ENCODE data around the gene ZSWIM6. TPM values are rescaled to one million over a fixed set of nuclear protein-coding genes. Genes with fewer than 3 reads are reported as not detected.
A peak's percentile ranks its signal among the peaks of the same experiment; 100 is the strongest.

Gene ZSWIM6
- total RNA-seq, 4 donors from 2014 or later, result 13.3 to 19.4 (median 16.0) TPM

DNA sequence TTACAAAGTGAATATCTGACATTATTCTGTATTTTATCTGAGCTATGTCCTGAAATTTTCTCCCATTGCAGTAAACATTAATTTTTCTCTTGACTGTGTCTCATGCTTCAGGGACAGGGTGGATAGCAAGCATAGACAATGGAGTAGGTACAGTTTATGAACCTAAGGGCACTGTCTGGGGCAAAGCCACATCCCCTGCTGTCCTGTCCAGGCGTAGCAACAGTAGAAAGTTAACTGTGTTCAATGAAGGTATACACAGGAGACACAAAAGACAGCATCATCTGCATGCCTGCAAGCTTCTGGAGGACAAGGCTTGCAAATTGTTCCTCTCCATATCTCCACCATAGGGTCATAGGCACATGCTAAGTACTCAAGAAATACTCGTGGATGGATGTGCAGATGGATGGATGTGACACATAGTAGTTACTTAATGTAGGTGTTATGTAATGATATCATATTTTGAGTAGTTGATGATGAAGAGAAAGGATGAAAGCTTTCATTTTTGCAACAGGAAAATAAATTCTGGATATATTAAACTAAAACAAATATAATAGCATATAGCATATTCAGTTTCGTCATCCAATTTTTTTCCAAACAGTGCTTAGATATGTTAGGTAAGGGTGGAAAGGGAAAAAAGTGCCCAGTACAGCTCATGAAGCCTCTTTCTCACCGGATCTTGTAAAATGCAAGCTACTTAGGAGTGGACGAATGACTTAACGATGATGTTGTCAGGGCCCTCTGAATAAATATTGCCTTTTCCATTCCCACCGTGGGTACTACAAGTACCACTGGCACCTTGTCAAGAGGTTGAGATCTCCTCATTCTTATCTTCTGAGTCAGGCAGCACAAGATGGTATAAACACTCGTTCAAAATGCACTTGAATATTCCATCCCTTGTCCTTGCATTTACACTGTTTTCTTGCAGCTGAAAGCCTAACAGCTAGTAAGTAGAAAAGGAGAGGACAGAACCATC lies 19.9 kb upstream of the ZSWIM6 start:
- no peaks in the 10 kb centered on the region for H3K36me3 ChIP-seq
- no peak overlapping the region for H3K4me3 ChIP-seq
- H3K27ac ChIP-seq, result no peak overlapping the region
- no peaks in the 10 kb centered on the region for H3K9me3 ChIP-seq
- TF ChIP-seq POLR2A (IDR thresholded peaks at IDR 0.05), result no peak
- TF ChIP-seq, protein P1, sequence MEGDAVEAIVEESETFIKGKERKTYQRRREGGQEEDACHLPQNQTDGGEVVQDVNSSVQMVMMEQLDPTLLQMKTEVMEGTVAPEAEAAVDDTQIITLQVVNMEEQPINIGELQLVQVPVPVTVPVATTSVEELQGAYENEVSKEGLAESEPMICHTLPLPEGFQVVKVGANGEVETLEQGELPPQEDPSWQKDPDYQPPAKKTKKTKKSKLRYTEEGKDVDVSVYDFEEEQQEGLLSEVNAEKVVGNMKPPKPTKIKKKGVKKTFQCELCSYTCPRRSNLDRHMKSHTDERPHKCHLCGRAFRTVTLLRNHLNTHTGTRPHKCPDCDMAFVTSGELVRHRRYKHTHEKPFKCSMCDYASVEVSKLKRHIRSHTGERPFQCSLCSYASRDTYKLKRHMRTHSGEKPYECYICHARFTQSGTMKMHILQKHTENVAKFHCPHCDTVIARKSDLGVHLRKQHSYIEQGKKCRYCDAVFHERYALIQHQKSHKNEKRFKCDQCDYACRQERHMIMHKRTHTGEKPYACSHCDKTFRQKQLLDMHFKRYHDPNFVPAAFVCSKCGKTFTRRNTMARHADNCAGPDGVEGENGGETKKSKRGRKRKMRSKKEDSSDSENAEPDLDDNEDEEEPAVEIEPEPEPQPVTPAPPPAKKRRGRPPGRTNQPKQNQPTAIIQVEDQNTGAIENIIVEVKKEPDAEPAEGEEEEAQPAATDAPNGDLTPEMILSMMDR (IDR thresholded peaks at IDR 0.05), result no peak
- peaks cover 0 to 5% (median 0%) of the 10 kb centered on the region in 4 donors for H3K4me1 ChIP-seq
- DNase-seq, result no peak
- H3K27me3 ChIP-seq, result no peaks in the 10 kb centered on the region

DNA sequence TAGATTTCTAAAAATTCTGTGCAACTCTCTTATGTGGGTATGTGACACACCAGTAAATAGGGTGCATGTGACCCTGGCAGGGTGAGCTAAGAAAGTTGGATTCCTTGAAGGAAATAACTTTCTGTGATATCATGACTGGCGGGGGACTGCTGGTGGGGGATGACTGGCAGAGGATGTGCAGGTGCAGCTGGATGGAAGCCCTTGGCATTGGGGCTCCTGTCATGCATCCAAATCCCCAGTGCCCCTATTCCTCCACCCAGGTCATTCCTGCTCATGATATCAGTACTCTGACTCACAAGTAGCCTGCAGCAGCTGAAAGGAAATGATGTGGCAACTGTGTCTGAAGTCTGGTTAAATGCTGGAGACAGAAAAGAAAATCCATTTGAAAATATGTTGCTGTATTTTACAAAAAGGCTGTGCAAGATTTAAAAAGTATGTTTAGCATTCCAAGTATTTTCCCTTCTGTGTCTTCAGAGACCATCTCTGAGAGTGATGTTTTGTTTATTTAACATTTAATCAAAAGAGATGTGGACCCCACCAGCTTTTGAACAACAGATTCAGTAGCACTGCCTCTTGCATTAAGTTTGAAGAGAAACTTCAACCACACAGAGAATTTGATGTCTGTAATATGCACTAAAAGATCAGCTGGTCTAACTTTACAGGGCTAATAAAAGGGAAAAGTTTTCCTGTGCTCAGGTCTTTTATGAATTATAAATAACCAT lies 17.9 kb upstream of the ZSWIM6 start:
- no peaks in the 10 kb centered on the region for H3K27me3 ChIP-seq
- H3K9me3 ChIP-seq, result no peaks in the 10 kb centered on the region
- H3K4me3 ChIP-seq, result no peak overlapping the region
- H3K4me1 ChIP-seq, result peaks cover 0 to 5% (median 0%) of the 10 kb centered on the region in 4 donors
- TF ChIP-seq, protein P1 (IDR thresholded peaks at IDR 0.05), result no peak
- no peak for TF ChIP-seq POLR2A (IDR thresholded peaks at IDR 0.05)
- no peak overlapping the region for H3K27ac ChIP-seq
- H3K36me3 ChIP-seq, result no peaks in the 10 kb centered on the region
- no peak for DNase-seq

DNA sequence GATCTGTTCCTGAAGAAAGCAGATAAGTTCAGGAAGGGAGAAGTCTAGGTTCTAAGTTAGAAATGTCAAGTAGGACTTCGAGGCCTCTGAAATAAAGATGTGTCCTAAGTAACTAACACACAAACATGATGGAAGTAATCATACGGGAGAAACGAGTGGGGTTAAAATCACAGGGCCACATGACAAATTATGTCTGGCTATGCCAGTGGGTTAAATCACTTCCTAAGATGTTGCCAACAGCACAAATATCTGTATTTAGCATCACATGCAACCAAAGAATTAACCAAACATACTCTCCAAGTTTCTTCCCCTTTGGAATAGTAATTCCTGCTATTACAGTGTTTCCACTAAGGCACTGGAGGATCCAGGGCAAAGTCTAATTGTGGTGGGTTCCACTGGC lies 13.7 kb upstream of the ZSWIM6 start:
- no peak for TF ChIP-seq POLR2A (IDR thresholded peaks at IDR 0.05)
- TF ChIP-seq, protein P1 (IDR thresholded peaks at IDR 0.05), result no peak
- Histone ChIP-seq H3K27ac (no peak overlapping the region), H3K4me3 (no peak overlapping the region), H3K27me3 (no peaks in the 10 kb centered on the region), H3K36me3 (no peaks in the 10 kb centered on the region), H3K9me3 (no peaks in the 10 kb centered on the region), H3K4me1 (peaks cover 0 to 10% (median 0%) of the 10 kb centered on the region in 4 donors)
- no peak for DNase-seq

DNA sequence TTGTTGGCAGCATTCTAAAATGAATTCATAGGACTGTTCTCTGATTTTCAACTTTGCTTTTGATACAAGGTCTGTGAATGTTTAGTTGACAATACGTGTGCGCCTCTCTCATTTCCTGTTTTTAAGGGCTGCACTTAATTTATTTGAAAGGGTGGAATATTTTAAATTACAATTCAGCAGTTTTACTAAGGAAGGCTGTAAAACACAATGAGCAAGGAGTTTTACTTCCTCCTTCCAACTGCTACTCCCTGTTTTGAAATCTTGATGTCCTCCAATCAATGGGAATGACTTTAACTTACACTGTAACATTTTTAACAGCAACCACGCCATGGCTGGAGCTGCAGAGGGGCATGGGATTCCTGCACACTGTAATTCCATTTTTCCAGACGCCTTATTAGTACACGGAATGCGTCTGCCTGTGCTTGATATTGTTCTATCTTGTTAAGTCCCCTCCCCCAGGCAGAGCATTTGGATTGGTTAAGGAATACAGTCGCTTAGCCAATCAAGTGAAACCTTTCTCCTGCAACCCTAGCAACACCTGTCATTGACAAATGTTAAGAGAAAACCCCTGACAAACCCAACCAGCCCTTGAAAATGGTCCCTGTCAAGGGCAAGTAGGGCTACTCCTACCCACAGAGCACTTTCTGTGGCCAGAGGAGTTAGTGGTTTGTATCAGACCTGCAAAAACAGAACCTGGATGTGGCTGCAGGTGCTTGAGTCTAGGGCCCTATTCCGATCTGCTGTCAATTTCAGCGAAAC lies 12.5 kb upstream of the ZSWIM6 start:
- Histone ChIP-seq H3K9me3 (no peaks in the 10 kb centered on the region), H3K4me1 (peaks cover 0 to 8% (median 0%) of the 10 kb centered on the region in 4 donors), H3K4me3 (no peak overlapping the region), H3K27me3 (no peaks in the 10 kb centered on the region), H3K27ac (peak overlapping the region in 3 of 4 donors; percentile 13 to 62 (median 13)), H3K36me3 (no peaks in the 10 kb centered on the region)
- DNase-seq, result peak in 2 of 3 donors; percentile 50 to 59
- TF ChIP-seq POLR2A (IDR thresholded peaks at IDR 0.05), result no peak
- TF ChIP-seq, protein P1 (IDR thresholded peaks at IDR 0.05), result no peak

DNA sequence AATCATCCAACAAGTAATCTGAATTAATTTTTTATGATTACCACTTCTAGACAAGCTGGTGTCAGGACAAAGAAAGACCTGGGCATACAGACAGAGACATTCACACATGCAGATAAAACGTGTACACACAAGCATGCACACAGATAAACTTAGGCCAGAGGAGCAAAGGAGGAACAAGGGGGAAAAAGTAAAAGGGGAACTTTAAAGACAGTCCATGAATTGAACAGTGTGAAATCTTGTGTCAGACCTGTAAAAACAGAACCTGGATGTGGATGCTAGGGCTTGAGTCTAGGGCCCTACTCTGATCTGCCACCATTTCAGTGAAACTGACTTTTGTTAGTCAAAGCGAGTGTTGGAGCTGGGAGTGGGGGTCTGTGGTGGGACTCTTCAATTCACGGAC lies 11.2 kb upstream of the ZSWIM6 start:
- no peaks in the 10 kb centered on the region for H3K9me3 ChIP-seq

More for the DNA sequence above, 11.2 kb upstream of the ZSWIM6 start:
- Histone ChIP-seq H3K4me3 (no peak overlapping the region), H3K27ac (peak overlapping the region in 2 of 4 donors; percentile 13 to 62), H3K27me3 (no peaks in the 10 kb centered on the region), H3K4me1 (peaks cover 0 to 5% (median 0%) of the 10 kb centered on the region in 4 donors), H3K36me3 (no peaks in the 10 kb centered on the region)
- TF ChIP-seq, protein P1 (IDR thresholded peaks at IDR 0.05), result no peak
- no peak for TF ChIP-seq POLR2A (IDR thresholded peaks at IDR 0.05)
- DNase-seq, result no peak

Measured in Peyer's patch (tissue), 4 donors.